Measurements from ENCODE around the gene WAC.
"Not testable (repeated sequence)": the region's sequence is repeated elsewhere in the genome, so short reads cannot be mapped to it uniquely, and the experiment has no call there.

WAC gene, protein sequence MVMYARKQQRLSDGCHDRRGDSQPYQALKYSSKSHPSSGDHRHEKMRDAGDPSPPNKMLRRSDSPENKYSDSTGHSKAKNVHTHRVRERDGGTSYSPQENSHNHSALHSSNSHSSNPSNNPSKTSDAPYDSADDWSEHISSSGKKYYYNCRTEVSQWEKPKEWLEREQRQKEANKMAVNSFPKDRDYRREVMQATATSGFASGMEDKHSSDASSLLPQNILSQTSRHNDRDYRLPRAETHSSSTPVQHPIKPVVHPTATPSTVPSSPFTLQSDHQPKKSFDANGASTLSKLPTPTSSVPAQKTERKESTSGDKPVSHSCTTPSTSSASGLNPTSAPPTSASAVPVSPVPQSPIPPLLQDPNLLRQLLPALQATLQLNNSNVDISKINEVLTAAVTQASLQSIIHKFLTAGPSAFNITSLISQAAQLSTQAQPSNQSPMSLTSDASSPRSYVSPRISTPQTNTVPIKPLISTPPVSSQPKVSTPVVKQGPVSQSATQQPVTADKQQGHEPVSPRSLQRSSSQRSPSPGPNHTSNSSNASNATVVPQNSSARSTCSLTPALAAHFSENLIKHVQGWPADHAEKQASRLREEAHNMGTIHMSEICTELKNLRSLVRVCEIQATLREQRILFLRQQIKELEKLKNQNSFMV

GRCh38 chr10:28532337-28533185 is at the start of gene WAC:
WAC (plus strand) TSS chr10:28533118; CDS start chr10:28533580, 462 bp downstream.
- peak within 1 kb of the TSS; percentile 92 for H3K4me3 ChIP-seq (ENCODE audit: low read length)

DNA sequence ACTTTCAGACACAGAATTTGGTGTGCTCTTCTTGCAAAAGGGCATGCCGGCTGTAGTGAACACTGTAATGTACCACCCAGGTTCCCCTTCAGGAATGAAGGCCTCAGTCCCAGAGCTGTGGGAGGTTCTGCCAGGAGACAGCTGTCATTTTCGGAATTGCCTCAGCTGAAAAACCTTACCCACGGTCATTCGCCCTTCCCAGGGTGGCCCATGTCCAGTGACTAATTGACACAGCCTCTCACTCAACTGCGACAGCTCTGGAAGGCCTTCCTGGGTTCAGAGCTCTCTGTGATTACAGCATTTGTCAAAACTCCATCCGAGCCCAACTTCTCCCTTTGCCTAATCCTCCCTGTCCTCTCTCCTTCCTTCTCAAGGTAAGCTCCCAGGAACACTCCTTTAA is 43.7 kb upstream of the WAC start:
- no peak for DNase-seq (ENCODE audit: low read depth)
- TF ChIP-seq CTCF (conservative IDR thresholded peaks at IDR 0.05; ENCODE audit: low read depth, low read length) = no peak
- H3K4me3 ChIP-seq (ENCODE audit: low read length) = no peak overlapping the region

More at GRCh38 chr10:28532337-28533185, at the start of gene WAC:
- DNase-seq (ENCODE audit: low read depth) = peak; percentile 69
- TF ChIP-seq CTCF (conservative IDR thresholded peaks at IDR 0.05; ENCODE audit: low read depth, low read length) = no peak

DNA sequence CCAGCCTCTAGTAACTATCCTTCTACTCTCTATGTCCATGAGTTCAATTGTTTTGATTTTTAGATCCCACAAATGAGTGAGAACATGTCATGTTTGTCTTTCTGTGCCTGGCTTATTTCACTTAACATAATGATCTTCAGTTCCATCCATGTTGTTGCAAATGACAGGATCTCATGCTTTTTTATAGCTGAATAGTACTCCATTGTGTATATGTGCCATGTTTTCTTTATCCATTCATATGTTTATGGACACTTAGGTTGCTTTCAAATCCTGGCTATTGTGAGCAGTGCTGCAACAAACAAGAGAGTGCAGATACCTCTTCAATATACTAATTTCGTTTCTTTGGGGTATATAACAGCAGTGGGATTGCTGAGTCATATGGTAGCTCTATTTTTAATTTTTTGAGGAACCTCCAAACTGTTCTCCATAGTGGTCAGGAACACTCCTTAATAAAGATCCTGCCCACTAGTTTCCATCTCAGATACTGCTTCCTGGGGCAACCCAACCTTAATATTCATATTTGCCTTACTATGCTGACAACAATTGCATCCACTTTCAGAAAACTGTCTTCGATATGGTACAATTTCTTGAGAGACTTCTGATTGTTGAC is 42.6 kb upstream of the WAC start:
- DNase-seq (ENCODE audit: low read depth); H3K4me3 ChIP-seq (ENCODE audit: low read length): not testable (repeated sequence)

DNA sequence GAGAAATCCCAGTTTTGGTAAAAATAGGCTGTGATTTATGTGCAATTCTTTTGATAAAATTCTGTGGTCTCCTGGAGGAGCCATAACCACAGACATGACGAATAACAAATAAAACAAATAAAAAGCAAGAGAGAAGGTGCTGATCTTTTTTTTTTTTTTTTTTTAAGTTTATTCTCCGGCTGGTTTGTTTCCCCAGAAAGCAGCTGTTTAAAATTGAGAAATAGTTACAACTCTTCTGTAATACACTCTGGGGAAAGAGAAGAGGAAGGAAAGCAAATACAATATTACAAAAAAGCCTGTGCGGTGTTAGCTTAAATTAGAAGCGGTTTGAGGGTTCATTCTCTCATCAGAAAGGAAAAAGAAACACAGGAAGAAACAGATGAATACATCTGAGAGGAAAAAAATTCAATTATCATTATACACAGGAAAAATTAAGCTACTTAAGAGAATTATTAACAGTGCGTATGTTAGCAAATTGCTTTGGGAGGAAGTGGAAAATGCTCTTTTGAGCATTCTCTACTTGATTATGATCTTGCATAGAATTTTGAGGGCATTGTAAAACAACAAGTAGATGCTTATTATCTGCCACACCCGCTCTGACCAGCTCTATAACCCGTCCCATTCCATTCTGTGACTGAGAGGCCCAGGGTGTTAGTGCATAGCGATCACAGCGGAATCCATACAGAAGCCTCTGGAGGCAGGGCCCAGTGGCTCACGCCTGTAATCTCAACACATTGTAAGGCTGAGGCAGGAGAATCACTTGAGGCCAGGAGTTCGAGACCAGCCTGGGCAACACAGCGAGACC is 40.6 kb upstream of the WAC start:
- no peak overlapping the region for H3K4me3 ChIP-seq (ENCODE audit: low read length)
- no peak for DNase-seq (ENCODE audit: low read depth)
- no peak for TF ChIP-seq CTCF (conservative IDR thresholded peaks at IDR 0.05; ENCODE audit: low read depth, low read length)

GRCh38 chr10:28494420-28494819 is 38.5 kb upstream of the WAC start:
- DNase-seq (ENCODE audit: low read depth) = no peak
- TF ChIP-seq CTCF (conservative IDR thresholded peaks at IDR 0.05; ENCODE audit: low read depth, low read length) = no peak
- H3K4me3 ChIP-seq (ENCODE audit: low read length) = no peak overlapping the region

DNA sequence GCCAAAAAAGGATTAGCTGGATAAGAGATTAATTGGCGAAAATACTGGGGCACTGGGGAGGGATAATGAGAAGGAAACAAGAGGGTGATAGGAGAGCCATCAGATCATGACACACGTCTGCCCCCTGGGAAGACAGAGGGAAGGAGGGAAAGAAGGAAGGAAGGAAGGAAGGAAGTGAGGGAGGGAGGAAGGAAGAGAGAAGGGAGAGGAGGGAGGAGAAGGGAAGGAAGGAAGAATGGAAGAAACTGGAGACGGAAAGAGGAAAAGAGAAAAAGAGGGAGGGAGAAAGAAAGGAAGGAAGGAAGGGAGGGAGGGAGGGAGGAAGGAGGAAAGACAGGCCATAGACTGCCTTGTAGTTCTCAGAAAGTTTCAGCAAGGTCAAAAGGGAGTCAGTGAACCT is 37.8 kb upstream of the WAC start:
- H3K4me3 ChIP-seq (ENCODE audit: low read length) = no peak overlapping the region
- TF ChIP-seq CTCF (conservative IDR thresholded peaks at IDR 0.05; ENCODE audit: low read depth, low read length) = no peak
- DNase-seq (ENCODE audit: low read depth) = no peak
